ENCODE data around the gene DNAH2. TPM values are rescaled to one million over a fixed set of nuclear protein-coding genes. Genes with fewer than 3 reads are reported as not detected.
A peak's percentile ranks its signal among the peaks of the same experiment; 100 is the strongest.

DNAH2 gene
- total and polyA plus RNA-seq, 2 of the 8 experiments (the other 6 are each of a cell fraction or from before 2014, with no cell fraction given): 0.13 to 0.18 TPM

GRCh38 chr17:7862692-7863437 lies 145.3 kb downstream of the DNAH2 start:
- no peak overlapping the region for H4K8ac ChIP-seq (ENCODE audit: extremely low read depth, insufficient read depth, low read length)
- no peak overlapping the region for H2BK5ac ChIP-seq (ENCODE audit: low read depth, low read length)
- no peak overlapping the region for H3K9ac ChIP-seq (replicated peaks in 1 of 4; ENCODE audit: extremely low read depth in 1 of 4, low read depth in 3 of 4, low read length in 3 of 4)
- H3K36me3 ChIP-seq (ENCODE audit: control insufficient read depth in 2 of 4, insufficient read depth in 4 of 4, low read length in 3 of 4): no peaks in the 10 kb centered on the region; a peak in 1 of 8 replicates
- H3K79me2 ChIP-seq (ENCODE audit: control insufficient read depth in 1 of 2, insufficient read depth in 2 of 2, low read length in 2 of 2): peaks cover 0 to 5% of the 10 kb centered on the region in 2 experiments; a peak in 1 of 4 replicates
- no peak overlapping the region for H3K18ac ChIP-seq (ENCODE audit: extremely low read depth, low read length)
- H3K4me1 ChIP-seq (replicated peaks in 1 of 4; ENCODE audit: control insufficient read depth in 3 of 4, insufficient read depth in 4 of 4, low read length in 3 of 4): peaks cover 0 to 2% (median 0%) of the 10 kb centered on the region in 4 experiments; a peak in 2 of 7 replicates
- no peak overlapping the region for H2BK20ac ChIP-seq (ENCODE audit: low read length)
- no peak overlapping the region for H2AK5ac ChIP-seq (ENCODE audit: low read depth, low read length)
- H3K4ac ChIP-seq (replicated peaks; ENCODE audit: insufficient read length, low read depth, low read length): no peak overlapping the region
- no peak overlapping the region for H3K14ac ChIP-seq (ENCODE audit: insufficient read length)
- DNase-seq (ENCODE audit: low read depth in 1 of 2, low spot score in 2 of 2): peak in 1 of 2 experiments; percentile 78
- no peak overlapping the region for H3K27ac ChIP-seq (ENCODE audit: low read depth, low read length)
- no peaks in the 10 kb centered on the region for H3K9me3 ChIP-seq (ENCODE audit: insufficient read depth in 2 of 2, low read depth in 1 of 2, low read length in 1 of 2)
- H4K5ac ChIP-seq (ENCODE audit: insufficient read length, low read depth, low read length): no peak overlapping the region
- H4K91ac ChIP-seq (replicated peaks; ENCODE audit: insufficient read length, low read length): no peak overlapping the region
- no peak overlapping the region for H2BK120ac ChIP-seq (replicated peaks; ENCODE audit: low read depth, low read length)
- CTCF ChIA-PET (ENCODE audit: partially characterized antibody): interaction anchor here (0.6 to 5.5 kb wide), 31 partner anchors 8 to 194 kb away, joined by 3 to 26 read pairs (median 5); partner anchors contain the start of gene KDM6B
- H3K4me3 ChIP-seq (ENCODE audit: extremely low read depth in 1 of 4, insufficient read depth in 2 of 4, low read depth in 3 of 4, low read length in 4 of 4): no peak overlapping the region
- no peaks in the 10 kb centered on the region for H4K20me1 ChIP-seq (replicated peaks in 1 of 2; ENCODE audit: control insufficient read depth in 1 of 2, insufficient read depth in 2 of 2, low read length in 2 of 2)
- WGBS, 2 experiments (ENCODE audit: extremely low coverage in 1 of 2, insufficient coverage in 1 of 2, insufficient read length in 1 of 2, insufficient replicate concordance in 2 of 2, low coverage in 1 of 2, low lambda C conversion rate in 2 of 2, missing lambda C conversion rate in 1 of 2): 37% methylated on average over 2 of the region's 3 CpGs; no CpG with 5 or more reads in 1 of the 2 experiments
- FAIRE-seq: no peak
- H3K27me3 ChIP-seq (replicated peaks in 1 of 4; ENCODE audit: control insufficient read depth in 3 of 4, extremely low read depth in 1 of 4, insufficient read depth in 3 of 4, low read length in 3 of 4): no peaks in the 10 kb centered on the region
- no peak overlapping the region for H2BK12ac ChIP-seq (ENCODE audit: low read depth, low read length)
- H2AFZ ChIP-seq (ENCODE audit: low read length): no peak overlapping the region
- H3K23ac ChIP-seq (ENCODE audit: insufficient read length): no peak overlapping the region
- no peak overlapping the region for H3K56ac ChIP-seq (replicated peaks; ENCODE audit: insufficient read length, low read depth, low read length)
- POLR2A ChIA-PET (ENCODE audit: partially characterized antibody): no interaction called here
- H2BK15ac ChIP-seq (ENCODE audit: low read length): no peak overlapping the region
- H3K79me1 ChIP-seq (ENCODE audit: low read depth, low read length): no peaks in the 10 kb centered on the region
- TF ChIP-seq CTCF (IDR thresholded peaks at IDR 0.05; ENCODE audit: control extremely low read depth in 1 of 3, insufficient read depth in 1 of 3, low read depth in 1 of 3, low read length in 3 of 3) (peak; percentile 10 to 80 (median 66)), RAD21 (IDR thresholded peaks at IDR 0.05 in 1 of 2, conservative IDR thresholded peaks at IDR 0.05 in 1 of 2; ENCODE audit: low read depth in 2 of 2, low read length in 2 of 2) (peak; percentile 83 to 84), PHF8 (conservative IDR thresholded peaks at IDR 0.05; ENCODE audit: low read depth, low read length) (no peak), E2F6 (IDR thresholded peaks at IDR 0.05) (no peak), MAX (IDR thresholded peaks at IDR 0.05) (peak; percentile 17; the same call in 1 of the 2 replicates), TEAD4 (IDR thresholded peaks at IDR 0.05; ENCODE audit: low read depth, low read length) (no peak)
- H3K4me2 ChIP-seq (ENCODE audit: insufficient read depth in 1 of 2, low read depth in 2 of 2, low read length in 2 of 2): no peak overlapping the region
- peaks cover 8% of the 10 kb centered on the region for H3K23me2 ChIP-seq (ENCODE audit: low read depth, low read length)
